COLO829 (cell line): ENCODE data around the gene TNFRSF18.

Experiments used
- DNase-seq: peaks from one replicate; pipeline ENCODE4 v3.0.0; 2012; ENCODE audit warnings: low spot score

TNFRSF18 gene

DNA sequence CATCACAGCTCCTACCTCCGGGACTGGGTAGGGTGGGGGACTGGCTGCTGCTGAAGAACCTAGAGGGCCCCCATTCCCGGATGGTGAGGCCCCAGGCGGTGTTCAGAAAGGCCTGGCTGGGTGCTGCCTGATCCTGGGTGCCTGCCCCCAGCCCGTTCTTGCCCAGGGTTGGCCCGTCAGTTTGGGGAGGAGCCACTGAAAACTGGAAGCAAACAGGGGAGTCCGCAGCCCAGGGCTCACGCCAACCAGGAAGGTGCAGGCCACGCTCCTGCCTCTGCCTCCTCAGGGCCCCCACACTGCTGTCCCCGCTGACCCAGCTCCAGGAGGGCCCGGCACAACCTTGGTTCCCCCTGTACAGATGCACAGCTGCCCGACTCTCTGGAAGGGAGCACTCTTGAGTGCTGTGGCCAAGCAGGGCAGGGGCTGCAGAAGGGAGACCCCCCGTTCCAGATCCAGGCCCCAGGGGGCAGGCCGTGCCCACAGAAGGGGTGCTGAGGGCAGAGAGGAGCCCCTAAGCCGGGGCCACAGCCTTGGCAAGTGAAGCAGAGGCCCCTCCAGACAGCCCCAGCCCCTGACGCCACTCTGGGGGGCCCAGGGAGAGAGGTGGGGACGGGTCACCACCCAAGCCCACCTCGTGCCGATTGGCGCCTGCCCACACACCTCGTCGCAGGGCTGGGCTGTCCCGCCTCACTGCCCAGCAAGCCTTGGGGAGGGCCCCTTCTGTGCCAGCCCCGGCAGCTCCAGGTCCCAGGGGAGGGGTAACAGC lies 34.6 kb upstream of the TNFRSF18 start:
- no peak for DNase-seq

DNA sequence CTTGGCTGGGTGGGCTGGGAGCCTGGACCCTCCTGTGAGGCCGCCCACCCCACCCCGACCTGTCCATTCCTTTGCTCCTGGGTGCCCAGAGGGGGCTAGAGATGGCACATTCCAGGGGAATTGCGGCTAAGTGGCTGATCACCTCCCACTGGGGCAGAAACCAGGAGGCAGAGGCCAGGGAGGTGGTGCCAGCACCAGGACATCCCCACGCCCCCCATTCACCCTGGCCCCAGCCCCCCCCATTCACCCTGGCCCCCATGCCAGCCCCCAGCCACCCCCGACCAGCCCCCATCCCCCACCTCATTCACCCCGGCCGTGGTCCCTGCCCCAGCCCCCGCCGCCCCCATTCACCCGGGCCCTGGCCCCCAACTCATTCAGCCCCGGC lies 33.9 kb upstream of the TNFRSF18 start:
- DNase-seq = no peak

DNA sequence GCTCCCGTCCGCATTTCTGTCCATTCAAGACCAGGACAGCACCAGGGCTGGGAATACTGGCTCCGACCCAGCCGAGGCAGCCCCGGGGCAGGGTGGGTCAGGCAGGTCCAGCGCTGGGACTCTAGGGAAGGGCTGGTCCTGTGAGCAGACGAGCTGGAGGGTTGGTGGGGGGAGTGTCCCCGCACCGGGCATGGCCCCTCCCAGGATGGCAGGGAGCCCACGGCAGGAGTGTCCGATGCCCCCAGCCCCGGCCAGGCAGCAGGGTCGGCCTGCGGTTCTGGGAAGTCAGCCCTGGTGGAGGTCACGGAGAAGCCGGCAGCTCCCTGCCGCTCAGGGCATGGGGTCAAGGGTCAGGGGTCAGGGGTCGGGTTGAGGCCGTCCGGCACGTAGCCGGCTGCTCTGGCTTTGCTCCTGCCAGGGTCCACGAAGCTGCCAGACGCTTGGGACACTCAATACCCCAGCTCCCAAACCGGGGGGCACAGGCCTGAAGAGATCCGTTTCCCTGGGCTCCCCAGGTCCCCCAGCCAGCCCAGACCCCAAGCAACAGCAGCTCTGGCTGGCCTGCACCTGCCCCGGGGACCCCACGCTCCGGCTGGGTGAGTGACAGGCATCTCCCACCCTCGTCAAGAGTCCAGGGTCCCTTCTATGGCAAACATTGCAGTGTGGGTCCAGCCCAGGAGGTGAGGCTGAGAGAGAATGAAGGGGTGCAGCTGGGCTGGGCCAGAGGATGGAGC lies 33.4 kb upstream of the TNFRSF18 start:
- DNase-seq = no peak

DNA sequence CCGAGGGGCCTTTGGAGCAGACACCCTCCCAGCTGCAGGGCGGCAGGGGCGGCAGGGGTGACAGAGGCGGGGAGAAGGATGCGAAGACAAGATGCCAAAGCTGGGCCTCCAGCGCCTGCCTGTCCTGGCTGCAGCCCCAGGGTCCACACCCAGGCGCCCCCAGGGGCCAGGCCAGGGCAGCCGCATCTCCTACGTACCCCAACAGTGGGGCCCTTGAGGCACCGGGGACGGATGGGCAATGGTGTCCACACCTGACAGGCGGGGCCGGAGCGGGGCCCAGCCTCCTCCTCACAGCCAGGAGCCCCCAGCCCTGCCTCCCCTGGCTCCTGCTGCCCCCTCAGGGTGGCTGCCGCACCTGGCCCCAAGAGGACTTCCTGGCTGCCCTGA lies 32.8 kb upstream of the TNFRSF18 start:
- DNase-seq = no peak

DNA sequence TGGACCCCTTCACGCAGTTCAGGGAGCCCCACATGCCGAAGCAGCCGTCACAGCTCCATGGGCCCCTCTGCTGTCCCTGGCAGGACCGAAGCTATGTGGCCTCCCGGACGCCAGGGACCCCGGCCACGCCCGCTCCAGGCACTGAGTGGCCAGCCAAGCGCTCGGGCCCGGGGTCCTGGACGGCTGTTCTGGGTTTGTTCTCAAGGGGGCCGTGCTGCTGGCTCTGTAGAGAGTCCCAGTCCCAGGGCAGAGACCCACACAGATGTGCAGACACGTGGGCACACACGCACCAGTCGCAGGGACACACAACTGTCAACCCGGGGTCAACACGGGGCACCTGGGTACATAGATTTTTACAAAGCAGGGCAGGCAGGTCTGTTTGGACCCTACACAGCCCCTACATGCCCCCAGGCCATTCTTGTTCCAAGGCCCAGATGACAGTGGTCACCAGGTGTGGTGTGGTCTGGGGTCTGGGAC lies 32.3 kb upstream of the TNFRSF18 start:
- no peak for DNase-seq

DNA sequence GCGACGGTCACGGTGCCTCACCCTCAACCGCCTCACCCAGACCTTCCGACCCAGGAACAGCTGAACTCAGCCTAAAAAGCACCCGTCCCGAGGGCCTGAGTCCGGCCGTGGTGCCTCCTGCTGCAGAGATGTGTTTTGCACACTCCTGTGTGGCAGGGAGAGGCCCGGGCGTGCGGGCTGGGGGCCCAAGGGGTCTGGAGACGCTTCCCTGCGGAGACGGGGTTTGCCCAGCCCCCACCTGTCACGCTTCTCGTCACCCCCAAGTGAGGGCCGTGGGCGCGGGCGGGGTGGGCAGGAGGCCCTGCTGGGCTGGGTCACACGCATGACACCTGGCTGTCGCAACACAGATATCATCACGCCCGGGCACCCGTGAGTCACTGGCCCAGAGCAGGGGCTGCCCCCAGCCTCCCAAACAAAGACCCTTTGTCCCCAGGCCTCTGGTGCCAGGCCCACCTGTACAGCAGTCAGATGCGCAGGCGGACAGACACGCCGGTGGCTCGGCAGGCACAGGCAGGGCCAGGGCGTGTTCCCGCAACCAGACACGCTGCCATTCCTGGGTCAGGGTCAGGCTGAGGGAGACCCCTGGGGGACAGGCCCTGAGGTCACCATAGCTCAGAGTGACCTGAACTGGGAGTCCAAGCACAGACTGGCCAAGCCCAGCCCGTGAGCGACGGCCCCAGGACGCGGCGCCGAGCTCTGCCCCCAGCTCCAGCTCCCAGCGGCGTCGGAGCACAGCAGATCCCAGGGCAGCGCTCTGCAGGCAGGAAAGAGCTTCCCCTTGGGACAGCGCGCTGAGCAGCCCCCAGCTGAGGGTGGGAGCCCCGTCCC lies 31.7 kb upstream of the TNFRSF18 start:
- peak; percentile 24 for DNase-seq

DNA sequence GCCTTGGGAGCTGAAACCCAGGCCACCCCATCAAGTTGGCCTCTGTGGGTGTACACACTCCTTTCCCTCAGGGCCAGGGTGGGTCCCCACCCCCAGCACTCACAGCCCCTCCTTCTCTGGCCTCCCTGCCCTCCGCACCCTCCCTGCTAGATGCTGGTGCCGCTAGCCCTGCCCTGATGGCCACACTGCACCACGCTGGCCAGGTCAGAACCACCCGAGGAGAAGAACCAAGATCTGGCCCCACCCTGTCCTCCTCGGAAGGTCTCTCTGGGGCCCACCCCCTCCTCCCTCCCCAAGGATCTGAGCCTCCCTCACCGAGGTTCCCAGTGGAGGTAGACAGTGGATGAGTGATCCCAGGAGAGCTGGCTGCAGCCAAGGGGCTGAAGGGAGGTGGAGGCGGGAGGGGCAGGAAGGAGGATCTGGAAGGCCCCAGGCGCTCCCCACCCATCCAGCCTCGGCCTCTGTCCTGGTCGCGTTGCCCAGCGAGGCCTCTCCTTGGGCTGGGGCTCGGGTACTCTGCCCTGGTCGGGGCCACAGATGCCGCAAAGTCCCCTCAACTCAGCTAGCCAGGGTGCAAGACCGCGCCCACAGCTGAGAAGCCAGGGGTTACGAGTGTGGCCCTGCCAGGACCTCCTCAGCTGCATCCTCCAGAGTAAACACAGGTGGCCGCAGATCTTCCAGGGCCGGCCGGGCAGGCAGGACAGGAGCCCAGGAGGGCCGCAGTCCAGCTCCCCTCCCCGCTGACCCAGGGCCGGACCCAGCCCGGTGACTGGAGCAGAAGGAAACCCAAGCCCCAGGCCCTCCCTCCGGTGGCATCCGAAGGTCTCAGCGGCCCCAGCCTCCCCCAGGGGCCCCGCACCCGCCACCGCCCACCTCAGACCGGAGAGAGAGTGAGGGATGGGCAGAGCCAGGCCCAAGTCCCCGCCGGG lies 30.8 kb upstream of the TNFRSF18 start:
- DNase-seq = no peak

DNA sequence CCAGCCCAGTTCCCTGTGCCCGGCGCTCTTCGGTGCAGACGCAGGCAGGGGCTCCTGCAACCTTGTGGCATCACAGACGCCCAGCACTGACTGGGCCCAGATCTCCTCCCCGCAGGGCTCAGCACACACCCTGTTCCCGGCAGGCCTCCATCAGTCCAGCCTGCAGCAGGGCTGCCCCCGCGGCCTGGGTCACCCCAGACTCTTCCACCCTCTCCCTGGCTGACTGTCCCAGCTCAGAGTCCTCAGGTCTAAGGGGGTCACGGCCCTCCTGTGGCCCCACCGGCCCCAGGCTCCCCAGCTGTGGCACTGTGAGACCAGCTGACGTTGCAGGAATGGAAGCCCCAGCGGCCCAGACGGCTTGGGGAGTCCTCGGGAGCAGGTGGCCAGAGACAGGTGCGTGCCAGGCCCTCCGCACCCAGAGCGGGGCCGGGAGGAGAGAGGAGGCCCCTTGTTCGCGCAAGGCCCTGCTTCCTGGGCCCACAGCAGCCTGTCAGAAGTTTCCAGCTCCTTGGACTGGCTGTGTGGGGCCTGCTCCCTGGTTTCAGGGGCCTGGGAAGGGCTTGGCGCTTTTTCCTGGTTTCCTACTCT lies 29.9 kb upstream of the TNFRSF18 start:
- no peak for DNase-seq

DNA sequence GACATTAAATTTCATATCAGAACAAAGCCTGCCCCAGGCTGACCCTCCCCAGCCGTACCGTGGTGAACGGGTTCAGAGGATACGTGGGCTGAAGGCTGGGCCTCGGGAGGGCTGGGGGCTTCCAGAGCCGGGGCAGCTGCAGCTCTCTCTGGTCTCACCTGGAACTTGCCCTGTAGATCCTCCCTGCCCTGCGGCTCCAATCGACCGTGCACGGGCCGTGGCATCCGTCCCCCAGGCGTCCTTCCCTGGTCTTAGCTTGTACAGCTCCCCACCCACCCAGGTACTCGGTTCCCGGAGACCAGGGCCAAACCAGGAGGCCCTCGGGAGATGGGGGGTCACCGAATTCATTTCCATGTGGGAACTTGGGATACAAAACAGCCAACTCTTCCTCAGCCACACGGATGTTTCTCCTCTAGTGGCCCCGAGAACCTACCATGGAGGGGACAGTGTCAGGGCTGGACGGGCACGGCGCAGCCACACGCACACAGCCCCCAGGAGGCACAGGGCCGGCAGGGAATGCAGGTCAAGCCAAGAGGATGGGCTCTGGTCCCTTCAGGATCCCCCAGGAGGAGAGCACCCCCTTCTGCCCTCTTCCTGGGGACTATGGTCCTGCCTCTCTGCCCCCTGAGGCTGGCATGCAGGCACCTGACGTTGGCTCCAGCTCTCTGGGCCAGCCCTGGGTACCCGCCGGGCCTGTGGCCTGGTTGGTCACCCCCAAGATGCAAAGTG lies 28.8 kb upstream of the TNFRSF18 start:
- no peak for DNase-seq

DNA sequence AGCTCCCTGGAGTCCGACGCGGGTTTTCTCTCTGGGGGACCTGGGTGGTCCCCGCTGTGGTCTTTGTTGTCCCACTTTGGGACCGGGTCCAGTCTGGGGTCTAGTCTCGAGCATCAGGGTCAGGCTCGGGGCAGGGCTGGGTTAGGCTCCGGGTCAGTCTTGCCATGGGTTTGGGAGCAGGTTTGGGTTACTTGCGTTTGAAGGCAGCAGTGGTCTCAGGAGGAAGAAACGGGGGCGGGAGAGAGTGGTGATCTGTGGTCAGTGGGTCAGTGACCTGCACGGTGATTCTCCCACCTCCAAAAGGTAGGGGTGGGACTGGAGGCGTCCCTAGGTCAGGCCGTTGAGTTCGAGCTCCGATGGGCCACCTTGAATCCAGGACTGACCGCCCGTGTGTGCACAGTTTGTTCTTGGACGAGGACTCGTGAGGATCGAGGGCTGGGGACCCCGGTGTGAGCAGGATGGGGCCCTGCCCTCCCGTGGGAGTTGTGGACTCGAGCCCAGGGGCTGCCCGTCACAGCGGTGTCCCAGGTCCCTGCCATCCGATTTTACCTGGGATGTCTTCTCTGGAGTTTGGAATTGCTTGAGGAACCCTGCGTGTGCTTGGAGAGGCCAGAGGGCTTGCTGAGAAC lies 27.9 kb upstream of the TNFRSF18 start:
- no peak for DNase-seq

DNA sequence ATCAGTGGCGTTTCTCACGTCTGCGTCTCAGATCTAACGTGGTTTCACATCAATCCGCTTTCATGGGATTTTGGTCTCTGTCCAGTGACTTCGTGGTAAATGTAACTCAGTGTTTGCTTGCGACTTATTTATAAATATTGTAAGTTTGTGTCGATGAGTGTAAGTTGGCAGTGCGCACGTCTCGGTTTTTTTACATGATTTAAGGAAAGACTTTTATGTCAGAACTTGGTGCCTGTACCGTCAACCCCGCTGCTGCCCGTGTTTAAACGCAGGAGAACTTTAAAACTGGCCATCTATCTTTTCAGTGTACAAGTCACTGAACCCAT lies 27.1 kb upstream of the TNFRSF18 start:
- no peak for DNase-seq

DNA sequence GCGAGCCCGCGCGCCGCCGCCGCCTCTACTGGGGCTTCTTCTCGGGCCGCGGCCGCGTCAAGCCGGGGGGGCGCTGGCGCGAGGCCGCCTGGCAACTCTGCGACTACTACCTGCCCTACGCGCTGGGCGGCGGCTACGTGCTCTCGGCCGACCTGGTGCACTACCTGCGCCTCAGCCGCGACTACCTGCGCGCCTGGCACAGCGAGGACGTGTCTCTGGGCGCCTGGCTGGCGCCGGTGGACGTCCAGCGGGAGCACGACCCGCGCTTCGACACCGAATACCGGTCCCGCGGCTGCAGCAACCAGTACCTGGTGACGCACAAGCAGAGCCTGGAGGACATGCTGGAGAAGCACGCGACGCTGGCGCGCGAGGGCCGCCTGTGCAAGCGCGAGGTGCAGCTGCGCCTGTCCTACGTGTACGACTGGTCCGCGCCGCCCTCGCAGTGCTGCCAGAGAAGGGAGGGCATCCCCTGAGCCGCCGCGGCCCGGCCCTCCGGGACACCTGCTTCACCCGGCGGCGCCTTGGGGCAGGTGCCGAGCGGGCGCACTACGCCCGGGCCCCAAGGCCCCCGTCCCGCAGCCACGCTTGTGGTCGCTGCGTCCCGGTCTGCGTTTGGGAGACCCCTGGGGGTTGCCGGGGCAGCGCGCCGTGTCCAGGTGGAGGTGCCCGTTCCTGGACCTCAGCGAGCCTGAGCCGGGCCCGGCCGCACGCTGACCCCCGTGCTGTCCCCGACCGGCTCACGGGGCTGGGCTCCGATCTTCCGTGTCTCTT lies 26.6 kb upstream of the TNFRSF18 start:
- no peak for DNase-seq

DNA sequence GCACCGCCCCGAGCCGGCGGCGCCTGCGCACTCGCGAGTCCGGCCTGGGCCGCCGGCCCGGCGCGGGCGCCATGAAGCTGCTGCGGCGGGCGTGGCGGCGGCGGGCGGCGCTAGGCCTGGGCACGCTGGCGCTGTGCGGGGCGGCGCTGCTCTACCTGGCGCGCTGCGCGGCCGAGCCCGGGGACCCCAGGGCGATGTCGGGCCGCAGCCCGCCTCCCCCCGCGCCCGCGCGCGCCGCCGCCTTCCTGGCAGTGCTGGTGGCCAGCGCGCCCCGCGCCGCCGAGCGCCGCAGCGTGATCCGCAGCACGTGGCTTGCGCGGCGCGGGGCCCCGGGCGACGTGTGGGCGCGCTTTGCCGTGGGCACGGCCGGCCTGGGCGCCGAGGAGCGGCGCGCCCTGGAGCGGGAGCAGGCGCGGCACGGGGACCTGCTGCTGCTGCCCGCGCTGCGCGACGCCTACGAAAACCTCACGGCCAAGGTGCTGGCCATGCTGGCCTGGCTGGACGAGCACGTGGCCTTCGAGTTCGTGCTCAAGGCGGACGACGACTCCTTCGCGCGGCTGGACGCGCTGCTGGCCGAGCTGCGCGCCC lies 25.9 kb upstream of the TNFRSF18 start, which contains the start of gene B3GALT6:
B3GALT6 (plus strand) TSS at position 30 of the 588 bp plus-strand sequence; CDS start at position 72, 42 bp downstream.
- DNase-seq = no peak

DNA sequence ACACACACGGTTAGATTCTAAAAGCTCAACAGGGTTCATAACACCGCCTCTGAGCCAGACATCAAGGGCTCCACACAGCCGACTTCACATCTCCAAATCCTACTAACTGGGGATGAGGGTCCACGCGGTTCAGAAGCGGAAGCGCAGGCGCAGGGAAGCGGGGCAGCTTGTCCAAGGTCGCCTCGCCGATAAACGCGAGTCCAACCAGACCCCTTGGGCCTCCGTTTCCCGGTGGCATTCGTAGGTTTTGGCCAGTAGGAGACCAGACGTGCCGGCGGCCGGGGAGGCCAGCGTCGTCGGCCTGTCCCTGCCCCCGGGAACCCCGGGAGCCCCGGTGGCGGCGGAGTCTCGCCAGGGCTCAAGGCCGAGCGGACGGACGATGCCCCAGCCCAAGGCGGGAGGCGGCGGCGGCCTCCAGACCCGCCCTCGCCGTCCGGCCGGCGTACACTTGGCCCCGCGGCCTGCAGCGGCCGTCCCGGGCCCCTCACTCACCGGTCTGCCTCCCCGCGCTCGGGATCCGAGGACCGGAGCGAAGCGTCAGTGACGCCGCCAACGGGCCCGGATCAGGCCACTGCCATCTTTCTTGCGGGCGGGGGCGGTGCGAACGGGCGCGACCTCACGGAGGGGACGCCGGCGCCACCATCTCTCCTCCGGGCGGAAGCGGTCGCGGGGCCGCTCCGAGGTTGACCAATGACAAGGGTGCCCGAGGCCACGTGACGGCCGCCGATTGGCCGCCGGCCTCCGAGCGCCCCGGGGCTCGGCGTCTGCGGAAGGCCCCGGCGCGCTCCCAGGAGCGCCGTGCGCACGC lies 25.2 kb upstream of the TNFRSF18 start, which contains the start of gene SDF4:
SDF4 (minus strand) TSS at position 602 of the 808 bp plus-strand sequence. CDS start 3,229 bp downstream, outside the sequence.
- DNase-seq = peak; percentile 96

DNA sequence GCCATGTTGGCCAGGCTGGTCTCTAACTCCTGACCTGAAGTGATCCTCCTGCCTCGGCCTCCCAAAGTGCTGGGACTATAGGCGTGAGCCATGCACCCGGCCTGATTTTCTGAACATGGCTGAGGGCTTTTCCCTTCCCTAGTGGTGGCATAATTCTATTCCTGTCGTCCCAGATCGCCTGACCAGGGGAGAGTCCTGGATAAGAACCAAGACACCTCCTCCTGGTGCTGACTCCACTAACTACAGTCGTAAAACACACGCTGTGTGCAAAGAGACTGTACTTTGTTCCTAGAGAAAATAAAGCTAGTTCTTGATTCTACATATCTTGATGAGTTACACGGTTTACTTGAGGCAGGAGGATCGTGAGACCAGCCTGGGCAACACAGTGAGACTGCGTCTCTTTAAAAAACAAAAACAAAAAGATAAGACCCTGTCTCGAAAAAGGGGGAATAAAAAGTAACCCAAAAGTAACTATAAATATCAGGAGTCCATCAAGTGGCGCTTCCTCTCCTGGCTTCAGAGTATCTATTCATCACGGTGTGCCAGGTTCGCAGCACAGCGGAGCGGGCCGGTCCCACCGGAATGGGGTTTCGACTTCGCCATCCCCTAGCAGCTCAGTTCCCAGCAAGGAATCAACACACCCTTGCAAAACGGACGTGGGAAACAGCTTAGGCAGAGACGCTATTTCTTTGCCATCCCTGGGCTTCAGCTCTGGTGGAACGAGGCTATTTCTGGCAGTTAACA lies 24.4 kb upstream of the TNFRSF18 start:
- peak; percentile 54 for DNase-seq

DNA sequence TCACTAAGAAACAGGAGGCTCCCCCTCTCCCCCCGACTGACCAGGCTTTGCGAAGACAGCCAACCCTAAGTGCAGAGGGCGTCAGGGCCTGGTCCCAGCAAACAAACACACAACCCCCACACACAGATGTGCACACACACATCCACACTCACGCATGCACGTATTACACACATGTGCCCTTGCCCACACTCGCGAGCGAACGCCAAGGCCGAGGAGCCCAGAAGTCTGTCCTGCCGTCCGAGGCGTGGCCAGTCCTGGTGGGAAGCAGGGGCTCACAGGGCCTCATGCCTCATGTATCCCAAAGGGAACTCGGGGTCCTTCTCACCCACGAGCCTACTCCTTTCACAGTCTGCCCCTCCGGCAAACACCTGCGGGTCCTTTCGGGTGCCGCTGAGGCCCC lies 23.4 kb upstream of the TNFRSF18 start:
- no peak for DNase-seq
